Measurements from ENCODE around the gene ZNF730.
"Not testable (repeated sequence)": the region's sequence is repeated elsewhere in the genome, so short reads cannot be mapped to it uniquely, and the experiment has no call there.

ZNF730 gene

DNA sequence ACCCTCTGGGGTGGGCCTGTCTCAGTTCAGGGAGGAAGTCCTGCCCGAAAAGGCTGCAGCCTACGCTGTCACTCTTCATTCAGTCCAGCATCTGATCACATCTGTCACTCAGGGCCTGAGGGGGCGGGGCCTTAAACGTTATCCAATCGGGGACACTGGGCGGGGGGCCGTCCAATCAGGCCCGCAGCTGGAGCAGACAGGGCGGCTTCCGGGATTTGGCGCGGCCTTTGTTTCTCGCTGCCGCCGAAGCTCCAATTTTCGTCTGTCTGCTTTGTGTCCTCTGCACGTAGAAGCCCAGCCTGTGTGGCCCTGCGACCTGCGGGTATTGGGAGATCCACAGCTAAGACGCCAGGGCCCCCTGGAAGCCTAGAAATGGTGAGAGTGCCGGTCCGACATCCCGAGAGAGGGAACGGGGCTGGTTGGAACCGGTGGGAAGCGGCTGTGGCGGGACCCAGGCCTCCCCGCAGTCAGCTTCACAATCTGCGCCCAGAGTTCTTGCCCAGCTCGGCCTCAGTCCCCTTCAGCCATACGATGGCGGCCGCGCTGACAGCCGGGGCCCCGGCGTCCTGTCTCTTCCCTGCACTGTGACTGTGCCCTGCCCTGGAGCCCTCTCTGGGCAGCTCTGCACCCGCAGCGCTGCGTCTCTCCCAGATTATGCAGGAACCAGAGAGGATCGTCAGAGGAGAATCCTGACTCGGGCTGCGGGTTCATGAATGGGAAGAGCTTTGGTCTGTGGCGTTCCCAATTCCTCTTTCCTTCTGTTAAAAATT is at the start of gene ZNF730:
Gene ZNF730, plus strand, starts transcription at position 224 of the 770 bp plus-strand sequence. Its CDS starts 149 bp downstream, at position 373.
- DNase-seq (ENCODE audit: low read depth in 2 of 2, low spot score in 1 of 2), result peak in 1 of 2 donors; percentile 41

DNA sequence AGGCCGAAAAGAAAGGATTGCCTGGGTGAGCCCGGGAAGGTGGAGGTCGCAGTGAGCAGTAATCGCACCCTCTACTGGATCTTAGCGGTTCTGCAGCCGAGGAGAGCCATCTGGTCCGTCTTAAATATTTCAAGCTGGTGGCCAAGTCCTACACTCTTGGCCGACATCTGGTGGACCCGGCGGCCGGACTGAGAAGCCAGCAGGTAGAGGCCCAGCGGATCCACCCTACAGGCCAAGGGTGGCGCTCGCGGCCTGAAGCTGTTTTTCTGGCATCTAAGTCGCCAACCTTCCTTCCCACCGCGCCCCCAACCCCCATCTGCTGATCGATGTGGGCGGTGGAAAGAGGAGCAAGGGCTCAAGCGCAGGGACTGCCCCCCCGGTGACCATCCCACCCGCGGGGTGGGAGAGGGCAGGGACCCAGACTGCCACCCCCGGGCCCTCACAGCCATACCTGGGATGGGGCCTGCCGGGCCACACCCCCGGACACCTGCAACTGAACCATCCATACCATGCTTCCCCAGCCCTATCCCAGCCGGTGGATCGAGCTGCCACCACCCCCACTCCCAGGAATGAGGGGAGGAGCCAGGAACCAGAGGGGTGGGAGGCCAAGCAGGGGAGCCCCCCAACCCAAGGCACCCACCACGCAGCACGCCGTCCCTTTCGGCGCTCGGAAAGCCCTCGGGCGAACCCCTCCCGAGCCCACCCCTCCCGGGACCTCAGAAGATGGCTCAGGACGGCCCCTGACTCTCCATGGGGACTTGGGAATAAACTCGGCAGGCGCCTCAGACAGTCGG is 46.3 kb upstream of the ZNF730 start:
- DNase-seq (ENCODE audit: low read depth in 2 of 2, low spot score in 1 of 2), result no peak

DNA sequence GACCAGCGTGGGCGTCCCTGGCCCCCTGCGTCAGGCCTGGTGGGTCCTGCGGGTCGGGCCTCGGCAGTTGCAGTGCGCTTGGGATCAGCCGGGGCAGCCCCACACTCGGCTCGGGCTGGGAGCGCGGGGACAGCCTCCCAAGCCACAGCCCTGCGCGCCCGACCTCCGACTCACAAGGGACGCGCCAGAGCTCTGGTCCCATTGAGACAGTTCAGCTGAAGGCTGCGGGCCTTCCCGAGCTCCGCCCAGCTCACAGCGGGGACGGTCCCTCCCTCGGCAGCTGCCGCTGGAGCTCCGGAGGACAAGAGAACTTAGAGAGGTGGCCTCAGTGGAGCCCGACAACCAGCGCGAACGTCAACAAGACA is 45.7 kb upstream of the ZNF730 start:
- no peak for DNase-seq (ENCODE audit: low read depth in 2 of 2, low spot score in 1 of 2)

GRCh38 chr19:23075031-23075733 is 41.6 kb upstream of the ZNF730 start:
- no peak for DNase-seq (ENCODE audit: low read depth in 2 of 2, low spot score in 1 of 2)

GRCh38 chr19:23077776-23078175 is 39.0 kb upstream of the ZNF730 start:
- DNase-seq (ENCODE audit: low read depth in 2 of 2, low spot score in 1 of 2), result not testable (repeated sequence)

DNA sequence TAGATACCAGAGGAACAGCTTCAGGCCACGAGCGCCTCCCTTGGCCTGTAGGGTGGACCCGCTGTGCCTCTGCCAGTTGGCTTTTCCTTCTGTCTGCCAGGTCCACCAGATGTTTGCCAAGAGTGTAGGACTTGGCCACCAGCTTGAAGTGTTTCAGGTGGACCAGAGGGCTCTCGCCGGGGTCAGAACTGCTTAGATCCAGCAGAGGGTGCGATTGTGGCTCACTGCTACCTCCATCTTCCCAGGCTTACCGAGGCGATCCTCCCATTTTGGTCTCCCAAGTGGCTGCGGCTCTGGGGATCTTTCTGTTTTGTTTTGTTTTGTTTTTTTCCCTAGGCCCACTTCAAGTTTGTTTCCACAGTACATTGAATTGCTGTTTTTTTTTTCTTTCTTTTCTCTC is 23.0 kb upstream of the ZNF730 start:
- DNase-seq (ENCODE audit: low read depth in 2 of 2, low spot score in 1 of 2), result no peak

DNA sequence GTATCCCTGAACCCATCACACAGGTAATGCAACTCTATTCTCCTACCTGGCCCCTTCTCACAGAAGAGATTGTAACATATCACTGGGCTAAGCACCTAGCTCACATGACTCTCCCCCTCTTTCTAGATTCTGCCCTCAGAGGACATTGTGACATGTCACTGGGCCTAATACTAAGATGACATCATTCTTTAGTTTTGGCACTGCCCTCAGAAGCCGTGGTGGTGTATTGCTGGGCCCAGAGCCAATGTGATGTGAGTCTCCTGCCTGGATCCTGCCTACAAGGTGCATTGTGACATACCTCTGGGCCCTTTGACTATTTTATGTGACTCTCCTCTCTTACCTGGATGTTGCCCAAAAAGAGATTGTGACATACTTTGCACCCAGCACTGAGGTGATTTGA is 21.4 kb upstream of the ZNF730 start:
- DNase-seq (ENCODE audit: low read depth in 2 of 2, low spot score in 1 of 2), result no peak

- no peak for DNase-seq (ENCODE audit: low read depth in 2 of 2, low spot score in 1 of 2)
Measured at GRCh38 chr19:23098286-23098685, 18.5 kb upstream of the ZNF730 start.

DNA sequence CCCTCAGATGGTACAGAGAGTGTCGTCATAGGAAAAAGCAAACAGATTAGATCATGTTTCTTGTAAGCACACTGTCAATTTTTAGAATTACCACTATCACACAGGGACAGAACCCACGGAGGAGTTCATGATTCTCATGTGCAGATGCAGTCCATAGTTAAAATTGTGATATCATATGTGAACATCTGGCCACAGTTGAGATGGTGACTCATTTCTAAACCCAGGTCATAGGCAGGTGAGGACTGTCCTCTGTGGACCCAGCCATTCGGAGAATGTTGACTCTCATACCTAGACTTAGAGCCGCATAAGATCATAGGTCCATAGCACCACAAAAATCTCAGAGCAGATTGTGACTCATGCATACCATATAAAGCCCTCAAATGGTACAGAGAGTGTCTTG is 17.8 kb upstream of the ZNF730 start:
- no peak for DNase-seq (ENCODE audit: low read depth in 2 of 2, low spot score in 1 of 2)

DNA sequence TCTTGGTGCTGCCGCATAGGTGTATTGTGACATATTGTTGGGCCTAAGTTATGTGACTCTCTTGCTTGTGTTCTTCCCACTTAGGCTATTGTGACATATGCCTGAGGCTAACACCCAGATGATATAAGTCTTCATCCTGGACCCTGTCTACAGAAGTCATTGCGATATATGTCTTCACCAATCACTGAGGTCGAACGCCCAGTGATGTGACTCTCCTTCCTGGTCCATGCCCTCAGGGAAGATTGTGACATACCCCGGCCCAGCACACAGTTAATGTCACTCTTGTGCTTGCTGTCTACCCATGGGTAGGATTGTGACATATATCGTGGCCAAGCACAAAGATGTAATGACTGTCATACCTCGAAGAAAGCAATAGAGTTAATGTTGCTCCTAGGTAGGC is 16.9 kb upstream of the ZNF730 start:
- no peak for DNase-seq (ENCODE audit: low read depth in 2 of 2, low spot score in 1 of 2)

DNA sequence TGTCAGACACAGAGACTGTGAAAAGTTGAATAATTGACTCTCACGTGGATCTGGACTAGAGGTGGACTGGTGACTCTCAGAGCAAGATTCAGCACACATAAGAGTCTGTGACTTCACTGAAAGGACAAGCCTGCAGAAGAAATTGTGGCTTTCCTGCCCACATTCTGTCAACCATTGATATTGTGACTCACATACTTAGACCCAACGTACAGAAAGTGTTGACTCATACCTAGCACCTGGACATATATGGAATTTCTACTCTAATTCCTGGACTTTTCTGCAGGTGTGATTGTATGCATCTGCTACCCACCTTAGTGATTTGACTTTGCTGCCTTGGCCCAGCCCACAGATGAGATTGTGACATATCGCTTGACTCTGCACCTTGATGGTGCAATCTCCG is 15.6 kb upstream of the ZNF730 start:
- DNase-seq (ENCODE audit: low read depth in 2 of 2, low spot score in 1 of 2), result no peak

GRCh38 chr19:23118400-23118799 is 1.6 kb downstream of the ZNF730 start:
- no peak for DNase-seq (ENCODE audit: low read depth in 2 of 2, low spot score in 1 of 2)

- DNase-seq (ENCODE audit: low read depth in 2 of 2, low spot score in 1 of 2), result not testable (repeated sequence)
Measured at GRCh38 chr19:23134211-23134610, 17.4 kb downstream of the ZNF730 start.

- DNase-seq (ENCODE audit: low read depth in 2 of 2, low spot score in 1 of 2), result no peak
Measured at GRCh38 chr19:23145617-23146415, 29.0 kb downstream of the ZNF730 start.

GRCh38 chr19:23160766-23161165 is 43.9 kb downstream of the ZNF730 start:
- DNase-seq (ENCODE audit: low read depth in 2 of 2, low spot score in 1 of 2), result no peak

DNA sequence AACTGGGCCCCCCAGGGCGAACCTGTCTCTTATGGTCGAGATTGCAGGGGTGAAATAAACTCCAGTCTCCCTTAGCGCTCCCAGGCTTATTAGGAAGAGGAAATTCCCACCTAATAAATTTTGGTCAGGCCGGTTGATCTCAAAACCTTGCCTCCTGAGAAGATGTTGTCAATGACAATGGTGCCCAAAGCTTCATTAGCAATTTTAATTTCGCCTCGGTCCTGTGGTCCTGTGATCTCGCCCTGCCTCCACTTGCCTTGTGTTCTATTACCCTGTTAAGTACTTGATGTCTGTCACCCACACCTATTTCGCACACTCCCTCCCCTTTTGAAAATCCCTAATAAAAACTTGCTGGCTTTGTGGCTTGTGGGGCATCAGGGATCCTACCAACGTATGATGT is 51.5 kb downstream of the ZNF730 start:
- not testable (repeated sequence) for DNase-seq (ENCODE audit: low read depth in 2 of 2, low spot score in 1 of 2)

GRCh38 chr19:23183251-23183650 is 66.4 kb downstream of the ZNF730 start:
- DNase-seq (ENCODE audit: low read depth in 2 of 2, low spot score in 1 of 2), result no peak

DNA sequence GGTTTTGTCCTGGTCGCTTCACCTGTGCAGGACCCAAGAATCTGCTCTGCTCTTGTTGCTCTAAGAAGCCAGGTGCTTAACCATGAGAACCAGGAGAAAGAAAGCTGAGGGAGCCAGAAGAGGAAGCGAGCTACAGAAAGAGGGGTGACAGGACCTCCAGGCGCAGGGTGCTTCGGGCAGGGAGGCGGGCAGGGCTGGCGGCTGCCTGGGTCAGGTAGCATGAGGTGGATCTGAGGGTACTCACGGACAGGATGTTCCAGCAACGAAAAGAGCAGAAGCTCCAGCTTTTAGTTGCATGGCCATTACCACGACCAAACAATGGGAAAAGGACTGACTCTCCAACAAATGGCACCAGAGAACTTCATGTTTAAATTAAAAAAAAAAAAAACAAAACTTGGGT is 73.5 kb downstream of the ZNF730 start:
- DNase-seq (ENCODE audit: low read depth in 2 of 2, low spot score in 1 of 2), result no peak
